Cardiac fibroblast (primary cell): ENCODE data around the gene FGFR1OP2.

Source experiments
- DNase-seq, 2 donors: peaks; one replicate each; pipeline versions ENCODE4 v3.0.0 to v3.0.0-alpha.2; 2010; ENCODE audit warnings: low read depth in 2 of 2
- H3K4me3 ChIP-seq, 2 donors: replicated peaks in 1 of 2; 1 replicate in 1 of 2; 2 replicates in 1 of 2; pipeline ENCODE4 v1.5.1; 2011; ENCODE audit warnings: low read depth in 2 of 2, low read length in 2 of 2, mild to moderate bottlenecking in 2 of 2, moderate library complexity in 1 of 2
- CTCF ChIP-seq: IDR thresholded peaks from one replicate; pipeline ENCODE4 v1.5.1; 2011; ENCODE audit warnings: low read depth, mild to moderate bottlenecking, low read length, inconsistent platforms

Gene FGFR1OP2

GRCh38 chr12:26982866-26983265 is 44.6 kb downstream of the FGFR1OP2 start:
- no peak for DNase-seq
- no peak overlapping the region for H3K4me3 ChIP-seq
- TF ChIP-seq CTCF: no peak

DNA sequence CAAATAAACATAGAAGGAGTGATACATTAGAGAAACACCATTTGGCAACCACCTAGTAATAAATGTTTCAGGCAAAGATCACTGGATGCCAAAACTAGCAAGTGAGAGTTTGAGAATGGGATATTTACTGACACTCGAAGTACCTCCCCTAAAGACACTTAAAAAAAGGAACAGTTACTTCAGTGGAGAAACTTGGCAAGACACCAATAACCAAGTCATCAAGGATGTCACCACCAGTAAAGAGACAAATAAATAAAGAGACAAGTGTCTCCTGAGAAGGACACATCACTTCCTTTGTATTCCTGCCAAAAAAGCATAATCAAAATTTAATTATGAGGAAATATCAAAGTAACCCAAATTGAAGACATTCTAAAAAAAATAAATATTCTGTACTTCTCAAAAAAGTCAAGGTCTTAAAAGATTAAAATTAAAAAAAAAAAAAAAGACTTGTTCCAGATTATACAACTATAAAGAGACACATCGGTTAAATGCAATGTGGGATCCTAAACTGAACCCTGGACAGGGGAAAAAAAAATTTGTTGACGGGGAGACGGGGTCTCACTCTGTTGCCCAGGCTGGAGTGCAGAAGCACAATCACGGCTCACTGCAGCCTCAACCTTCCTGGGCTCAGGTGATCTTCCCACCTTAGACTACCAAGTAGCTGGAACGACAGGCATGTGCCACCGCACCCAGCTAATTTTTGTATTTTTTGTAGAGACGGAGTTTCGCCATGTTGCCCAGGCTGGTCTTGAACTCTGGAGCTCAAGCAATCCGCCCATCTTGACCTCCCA is 49.6 kb downstream of the FGFR1OP2 start:
- H3K4me3 ChIP-seq: no peak overlapping the region
- DNase-seq: peak; percentile 5 to 55
- TF ChIP-seq CTCF: no peak

- H3K4me3 ChIP-seq: no peak overlapping the region
- TF ChIP-seq CTCF: no peak
- no peak for DNase-seq
Observed at GRCh38 chr12:26988703-26989102, 50.4 kb downstream of the FGFR1OP2 start.

- no peak for TF ChIP-seq CTCF
- no peak for DNase-seq
- no peak overlapping the region for H3K4me3 ChIP-seq
Observed at GRCh38 chr12:26989873-26990272, 51.6 kb downstream of the FGFR1OP2 start.

- no peak for TF ChIP-seq CTCF
Observed at GRCh38 chr12:26991826-26992225, 53.6 kb downstream of the FGFR1OP2 start.

DNA sequence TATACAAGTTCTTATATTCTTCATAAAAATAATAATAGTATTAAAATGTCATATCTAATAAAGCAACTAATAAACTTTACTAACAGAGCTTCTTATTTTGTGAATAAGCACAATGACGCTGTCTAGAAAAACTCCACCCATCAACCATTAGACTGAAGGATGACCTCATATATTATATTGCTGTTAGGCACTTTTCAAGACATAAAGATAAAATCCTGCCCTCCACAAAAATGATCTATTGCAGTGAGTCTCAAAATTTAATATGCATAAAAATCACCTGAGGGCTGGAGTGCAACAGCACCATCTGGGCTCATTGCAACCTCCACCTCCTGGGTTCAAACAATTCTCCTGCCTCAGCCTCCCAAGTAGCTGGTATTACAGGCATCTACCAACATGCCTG is 55.8 kb downstream of the FGFR1OP2 start:
- no peak for DNase-seq
- no peak overlapping the region for H3K4me3 ChIP-seq
- no peak for TF ChIP-seq CTCF

More at GRCh38 chr12:26991826-26992225, 53.6 kb downstream of the FGFR1OP2 start:
- no peak for DNase-seq
- no peak overlapping the region for H3K4me3 ChIP-seq

DNA sequence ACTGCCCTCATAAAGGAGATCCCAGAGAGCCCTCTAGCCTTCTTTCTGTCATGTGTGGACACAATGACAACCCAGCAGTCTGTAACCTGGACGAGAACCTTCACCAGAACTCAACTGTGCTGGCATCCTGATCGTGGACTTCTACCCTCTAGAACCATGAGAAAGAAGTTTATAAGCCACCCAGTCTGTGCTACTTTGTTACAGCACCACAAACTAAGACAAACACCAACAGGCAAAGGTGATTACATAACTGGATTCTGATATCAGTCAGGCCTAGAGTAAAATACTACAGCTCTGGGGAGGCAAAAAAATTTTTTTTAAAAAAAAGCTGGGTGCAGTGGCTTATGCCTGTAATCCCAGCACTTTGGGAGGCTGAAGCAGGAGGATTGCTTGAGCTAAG is 57.4 kb downstream of the FGFR1OP2 start:
- no peak overlapping the region for H3K4me3 ChIP-seq
- no peak for TF ChIP-seq CTCF
- no peak for DNase-seq
